Suppressor macrophage (primary cell): ENCODE results near the gene LRRC8D.

ENCODE experiments used
- DNase-seq, 4 experiments: peaks; one replicate each; pipeline ENCODE4 v3.0.0-alpha.2; 2020 to 2022

The LRRC8D gene

DNA sequence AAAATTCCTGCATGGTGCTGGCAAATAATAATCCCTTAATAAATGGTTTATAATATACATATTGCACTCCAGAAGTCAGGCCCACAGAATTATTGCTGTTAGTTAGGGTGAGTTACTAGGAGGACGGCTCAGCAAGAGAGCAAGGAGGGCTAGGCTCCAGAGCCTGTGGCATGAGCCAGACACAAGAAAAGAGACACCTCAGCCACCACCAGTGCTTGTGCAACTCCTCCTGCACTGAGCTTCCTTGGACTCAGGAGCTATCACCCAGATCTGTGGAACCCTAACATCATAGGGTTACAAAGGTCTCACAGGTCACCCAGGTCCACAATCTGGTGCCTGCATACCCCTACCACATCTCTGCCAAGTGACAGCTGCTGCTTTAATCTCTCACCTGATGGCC, 12.8 kb upstream of the LRRC8D start:
- DNase-seq: peak in 1 of 4 experiments; percentile 6

GRCh38 chr1:89808441-89809117, 12.3 kb upstream of the LRRC8D start:
- DNase-seq: no peak

GRCh38 chr1:89809556-89809955, 11.3 kb upstream of the LRRC8D start:
- DNase-seq: peak in 3 of 4 experiments; percentile 39 to 51 (median 47)

DNA sequence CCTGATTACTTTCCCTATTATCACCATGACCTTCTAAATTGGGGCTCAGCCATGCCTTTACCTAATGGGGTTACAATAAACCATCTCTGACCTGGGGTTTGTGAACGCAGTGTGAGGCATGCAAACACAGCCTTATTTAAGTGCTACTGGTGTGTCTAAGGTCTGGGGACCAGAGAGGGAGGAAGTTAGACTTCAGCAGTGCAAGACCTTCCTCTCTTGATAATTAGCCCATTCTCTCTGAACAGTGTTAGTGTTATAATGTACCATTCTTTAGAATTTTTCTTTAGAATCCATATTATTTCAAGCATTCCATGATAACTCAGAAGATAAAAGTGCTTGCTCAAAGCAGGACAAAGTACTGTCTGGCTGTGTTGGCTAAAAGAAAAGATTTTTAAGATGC, 10.5 kb upstream of the LRRC8D start:
- DNase-seq: peak in 3 of 4 experiments; percentile 23 to 49 (median 34)

- no peak for DNase-seq
Measured at GRCh38 chr1:89810880-89811279, 10.0 kb upstream of the LRRC8D start.

DNA sequence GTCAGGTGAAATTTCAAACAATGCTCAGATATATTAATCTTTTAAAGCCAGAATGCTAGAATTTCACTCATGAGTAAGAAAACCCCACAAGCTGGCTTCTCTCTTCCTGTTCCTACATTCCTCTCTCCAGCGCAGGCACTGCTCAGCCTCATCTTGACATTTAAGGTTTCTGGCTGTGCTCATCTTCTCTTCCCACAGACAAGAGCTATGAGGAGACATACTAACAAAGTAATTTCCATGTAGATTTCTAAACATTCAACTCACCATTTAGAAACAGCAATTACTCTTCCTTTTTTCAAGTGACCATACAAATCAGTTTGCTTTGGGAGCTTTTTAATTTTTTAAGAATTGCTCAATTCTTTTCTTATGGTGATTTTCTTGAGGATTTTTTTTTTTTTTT, 7.8 kb upstream of the LRRC8D start:
- peak; percentile 57 to 87 (median 70) for DNase-seq

DNA sequence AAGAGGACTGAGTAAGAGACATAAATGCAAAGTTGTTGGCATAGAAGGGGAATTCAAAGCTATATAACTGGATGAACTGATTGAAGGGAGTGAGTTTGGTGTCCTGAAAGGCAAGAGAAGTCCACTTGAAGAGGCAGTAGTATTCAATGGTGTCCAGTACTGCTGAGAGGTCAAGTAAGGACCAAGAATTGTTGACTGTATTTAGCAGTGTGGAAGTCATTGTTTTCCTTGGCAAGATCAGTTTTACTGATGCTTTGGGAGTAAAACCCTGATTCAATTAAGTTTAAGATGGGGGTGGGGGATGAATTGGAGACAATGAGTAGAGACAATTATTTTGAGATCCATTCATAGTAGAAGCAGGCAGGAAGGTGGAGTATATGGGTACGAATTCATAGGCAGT, 5.8 kb upstream of the LRRC8D start:
- DNase-seq: no peak

DNA sequence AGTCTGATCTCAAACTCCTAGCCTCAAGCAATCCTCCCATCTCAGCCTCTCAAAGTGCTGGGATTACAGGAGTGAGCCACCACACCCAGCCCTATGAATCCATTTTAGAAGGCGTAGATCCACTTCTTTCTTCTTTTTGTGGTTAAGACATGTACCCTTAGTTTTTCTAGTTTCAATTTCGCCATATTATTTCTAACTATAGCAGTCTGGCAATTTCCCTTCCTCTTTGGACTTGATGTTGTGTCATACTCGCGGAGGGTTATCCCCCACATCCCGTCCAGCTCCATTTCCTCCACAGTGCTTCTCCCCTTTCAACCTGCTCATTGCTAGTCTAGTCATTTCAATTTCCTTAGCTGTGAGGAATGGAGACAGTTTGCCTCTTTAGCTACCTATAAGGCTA, 5.2 kb upstream of the LRRC8D start:
- peak; percentile 63 to 93 (median 84) for DNase-seq

GRCh38 chr1:89816366-89816765, 4.5 kb upstream of the LRRC8D start:
- DNase-seq: no peak

GRCh38 chr1:89821322-89822108, 683 bp downstream of the LRRC8D start:
- peak; percentile 78 to 89 (median 84) for DNase-seq

DNA sequence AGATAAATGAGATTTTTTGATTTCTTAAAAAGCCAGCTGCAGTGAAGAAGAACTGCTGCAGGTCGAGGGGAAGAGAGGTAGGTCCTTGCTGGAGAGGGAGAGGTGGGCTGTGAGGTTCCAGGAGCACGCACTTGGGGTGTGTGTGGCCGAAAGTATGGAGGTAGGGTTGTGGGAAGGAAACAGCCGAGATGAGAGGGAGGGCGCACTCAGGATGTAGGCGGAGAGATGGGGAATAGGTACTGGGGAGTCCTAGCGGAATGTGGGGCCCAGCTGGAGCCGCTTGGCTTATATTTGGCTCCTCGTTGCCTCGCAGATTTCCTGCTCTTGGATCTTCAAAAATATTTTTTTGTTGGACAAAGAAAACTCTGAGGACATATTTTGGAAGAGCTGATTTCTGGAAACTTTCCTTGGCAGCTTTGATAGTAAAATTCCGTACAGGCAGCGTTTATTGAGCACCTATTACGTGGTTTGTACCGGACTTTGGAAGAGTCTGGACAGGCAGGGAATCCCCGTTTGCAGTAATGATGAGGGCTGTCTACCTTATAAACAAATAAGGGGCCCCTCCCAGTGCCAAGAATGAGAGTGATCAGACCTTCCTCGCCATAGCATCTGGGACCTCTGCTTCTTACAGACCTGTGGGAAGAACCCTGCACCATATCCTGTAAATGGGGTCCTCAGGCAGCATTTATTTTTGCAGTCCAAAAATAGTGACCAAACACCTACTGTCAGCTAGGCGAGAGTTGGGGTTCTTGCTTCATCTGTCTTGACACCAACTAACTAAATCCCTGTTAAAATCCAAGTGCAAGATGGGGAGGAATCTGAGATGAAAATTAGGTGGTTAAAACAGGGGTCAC, 1.5 kb downstream of the LRRC8D start:
- DNase-seq: peak in 2 of 4 experiments; percentile 10 to 22

DNA sequence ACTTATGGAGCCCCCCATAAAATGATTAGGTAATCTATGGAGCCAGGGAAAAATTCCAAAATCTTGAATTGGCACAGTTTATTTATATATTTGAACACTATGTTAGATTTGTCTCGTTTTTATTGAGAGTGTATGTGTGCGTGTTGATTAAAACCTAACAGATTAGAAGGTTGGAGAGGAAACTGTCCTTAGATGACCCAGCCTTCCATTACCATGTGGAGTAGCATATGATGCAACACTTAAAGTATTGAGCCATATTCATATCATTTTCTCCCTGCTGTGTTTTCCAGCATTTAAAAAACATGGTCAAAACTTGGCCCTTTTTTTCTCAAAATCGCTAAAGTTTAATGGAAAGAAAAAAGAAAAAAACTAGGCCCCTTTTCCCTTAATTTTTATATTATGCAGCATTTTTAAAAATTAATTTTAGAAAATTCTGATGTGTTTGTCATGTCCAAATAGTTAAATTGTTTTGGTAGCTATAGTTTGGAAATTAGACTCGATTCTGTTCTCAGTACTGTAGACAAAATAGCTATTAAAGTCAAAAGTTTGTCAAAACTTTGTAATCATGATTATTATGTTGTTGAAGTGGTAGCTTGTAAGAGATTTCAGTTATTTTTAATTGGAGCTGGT, 2.3 kb downstream of the LRRC8D start:
- peak; percentile 40 to 83 (median 64) for DNase-seq

DNA sequence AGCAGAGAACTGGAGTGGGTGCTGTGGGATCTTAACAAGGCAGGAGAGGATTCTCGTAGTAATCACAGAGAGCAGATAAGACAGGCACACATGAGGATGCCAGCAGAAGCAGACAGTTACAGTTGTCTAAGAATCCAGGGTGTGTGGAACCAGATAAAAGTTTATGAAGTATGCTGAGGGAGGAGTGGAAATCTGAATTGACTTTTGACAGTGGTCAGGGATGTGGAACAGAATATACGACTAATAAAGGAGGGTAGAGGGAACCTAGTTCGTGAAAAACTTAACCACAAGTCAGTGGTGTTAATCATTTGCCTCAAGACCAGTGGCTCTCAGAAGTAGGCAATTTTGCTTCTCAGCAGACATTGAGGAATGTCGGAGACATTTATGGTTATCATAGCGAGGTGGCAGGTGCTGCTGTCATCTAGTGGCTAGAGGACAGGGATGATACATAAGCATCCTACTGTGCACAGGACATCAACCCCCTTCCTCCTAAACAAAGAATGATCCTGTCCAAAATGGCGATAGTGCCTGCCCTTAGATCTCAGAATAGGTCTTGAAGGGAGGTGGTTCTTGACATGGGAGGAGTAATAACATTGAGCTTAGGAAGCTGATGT, 3.0 kb downstream of the LRRC8D start:
- peak in 1 of 4 experiments; percentile 5 for DNase-seq

GRCh38 chr1:89826594-89826993, 5.8 kb downstream of the LRRC8D start:
- DNase-seq: no peak

GRCh38 chr1:89827330-89827729, 6.5 kb downstream of the LRRC8D start:
- no peak for DNase-seq

GRCh38 chr1:89827902-89828301, 7.1 kb downstream of the LRRC8D start:
- no peak for DNase-seq

DNA sequence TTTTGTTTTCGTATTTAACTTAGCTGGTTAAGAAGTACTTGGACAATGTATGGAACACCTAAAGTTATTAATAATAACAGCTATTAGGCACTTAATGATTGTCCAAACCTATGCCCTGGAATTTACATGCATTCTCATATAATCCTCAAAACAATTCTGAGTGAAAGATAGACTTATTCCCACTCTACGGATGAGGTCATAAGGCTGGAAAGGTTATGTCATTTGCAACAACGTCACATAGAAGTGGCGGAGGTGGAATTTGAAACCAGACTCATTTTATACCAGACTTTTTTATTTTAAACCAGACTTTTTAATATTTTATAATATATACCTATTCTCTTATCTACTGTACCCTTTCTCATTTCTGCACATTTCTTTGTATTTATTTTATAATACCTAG, 8.4 kb downstream of the LRRC8D start:
- no peak for DNase-seq

GRCh38 chr1:89831462-89832120, 10.8 kb downstream of the LRRC8D start:
- no peak for DNase-seq

DNA sequence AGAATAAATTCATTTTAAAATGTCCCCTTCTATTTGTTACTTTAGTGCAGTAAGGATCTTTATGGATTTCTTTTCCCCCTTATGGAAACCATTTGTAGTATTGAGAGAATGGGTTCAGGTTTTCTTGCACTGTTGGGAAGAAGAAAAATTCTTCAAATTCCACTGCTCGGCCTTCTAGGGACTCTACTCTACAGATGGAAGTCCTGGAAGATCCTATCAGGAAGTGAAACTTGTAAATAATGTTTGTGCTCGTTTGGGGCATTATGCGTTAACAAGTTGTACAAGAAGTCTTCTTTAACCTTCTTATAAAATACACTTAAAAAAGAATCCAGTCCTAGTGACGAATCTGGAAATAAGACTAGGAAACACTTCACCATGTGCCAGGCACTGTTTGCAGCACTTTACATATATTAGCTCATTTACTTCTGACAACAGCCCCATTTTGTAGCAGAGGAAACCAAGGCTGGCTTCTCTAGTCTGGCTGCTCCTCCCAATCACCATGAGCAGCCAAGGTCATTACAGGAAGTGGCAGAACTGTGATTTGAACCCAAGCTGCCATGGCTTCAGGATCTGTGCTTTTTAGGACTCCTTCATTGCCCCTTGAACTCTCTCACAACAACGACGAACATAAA, 11.8 kb downstream of the LRRC8D start:
- DNase-seq: peak in 3 of 4 experiments; percentile 10 to 40 (median 23)

GRCh38 chr1:89833183-89834082, 12.6 kb downstream of the LRRC8D start:
- DNase-seq: no peak
